Measurements from ENCODE around the gene ZNRF1.

The ZNRF1 gene

DNA sequence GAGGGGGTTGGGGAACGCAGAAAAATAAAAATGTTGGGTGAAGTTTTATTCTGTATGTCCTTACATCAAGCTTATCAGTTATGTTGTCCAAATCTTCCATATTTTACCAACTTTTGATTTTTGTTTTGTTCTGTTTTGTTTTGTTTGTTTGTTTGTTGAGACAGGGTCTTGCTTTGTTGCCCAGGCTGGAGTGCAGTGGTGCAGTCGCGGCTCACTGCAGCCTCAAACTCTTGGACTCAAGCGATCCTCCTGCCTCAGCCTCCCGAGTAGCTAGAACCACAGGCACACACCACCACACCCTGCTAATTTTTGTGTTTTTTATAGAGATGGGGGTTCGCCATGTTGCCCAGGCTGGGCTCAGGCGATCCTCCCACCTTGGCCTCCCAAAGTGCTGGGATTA, 20.8 kb downstream of the ZNRF1 start:
- TF ChIP-seq FOXM1 (IDR thresholded peaks at IDR 0.05; ENCODE audit: borderline replicate concordance, low read depth) = no peak
- TF ChIP-seq RAD21 (IDR thresholded peaks at IDR 0.05; ENCODE audit: low read depth) = no peak
- no peak for TF ChIP-seq CEBPB (IDR thresholded peaks at IDR 0.05)
- no peak for TF ChIP-seq EP300 (IDR thresholded peaks at IDR 0.05; ENCODE audit: borderline replicate concordance)
- TF ChIP-seq TEAD4 (IDR thresholded peaks at IDR 0.05) = no peak
- TF ChIP-seq USF1 (IDR thresholded peaks at IDR 0.05) = no peak
- TF ChIP-seq MAX (IDR thresholded peaks at IDR 0.05) = no peak
- no peak for TF ChIP-seq TAF1 (IDR thresholded peaks at IDR 0.05; ENCODE audit: low read depth)
- no peak for TF ChIP-seq YY1 (IDR thresholded peaks at IDR 0.05; ENCODE audit: low read depth)

GRCh38 chr16:75021410-75021809, 22.6 kb downstream of the ZNRF1 start:
- TF ChIP-seq EGR1 (IDR thresholded peaks at IDR 0.05) = no peak

GRCh38 chr16:75022567-75022966, 23.7 kb downstream of the ZNRF1 start:
- TF ChIP-seq FOXM1 (IDR thresholded peaks at IDR 0.05; ENCODE audit: borderline replicate concordance, low read depth) (no peak), MAX (IDR thresholded peaks at IDR 0.05) (no peak), TEAD4 (IDR thresholded peaks at IDR 0.05) (no peak), NFIC (IDR thresholded peaks at IDR 0.05) (no peak), YY1 (IDR thresholded peaks at IDR 0.05; ENCODE audit: low read depth) (no peak), ZBTB7A (IDR thresholded peaks at IDR 0.05; ENCODE audit: low read depth) (no peak), CEBPB (IDR thresholded peaks at IDR 0.05) (no peak), TCF12 (IDR thresholded peaks at IDR 0.05; ENCODE audit: low read depth) (no peak)
- TF ChIP-seq, protein P1, sequence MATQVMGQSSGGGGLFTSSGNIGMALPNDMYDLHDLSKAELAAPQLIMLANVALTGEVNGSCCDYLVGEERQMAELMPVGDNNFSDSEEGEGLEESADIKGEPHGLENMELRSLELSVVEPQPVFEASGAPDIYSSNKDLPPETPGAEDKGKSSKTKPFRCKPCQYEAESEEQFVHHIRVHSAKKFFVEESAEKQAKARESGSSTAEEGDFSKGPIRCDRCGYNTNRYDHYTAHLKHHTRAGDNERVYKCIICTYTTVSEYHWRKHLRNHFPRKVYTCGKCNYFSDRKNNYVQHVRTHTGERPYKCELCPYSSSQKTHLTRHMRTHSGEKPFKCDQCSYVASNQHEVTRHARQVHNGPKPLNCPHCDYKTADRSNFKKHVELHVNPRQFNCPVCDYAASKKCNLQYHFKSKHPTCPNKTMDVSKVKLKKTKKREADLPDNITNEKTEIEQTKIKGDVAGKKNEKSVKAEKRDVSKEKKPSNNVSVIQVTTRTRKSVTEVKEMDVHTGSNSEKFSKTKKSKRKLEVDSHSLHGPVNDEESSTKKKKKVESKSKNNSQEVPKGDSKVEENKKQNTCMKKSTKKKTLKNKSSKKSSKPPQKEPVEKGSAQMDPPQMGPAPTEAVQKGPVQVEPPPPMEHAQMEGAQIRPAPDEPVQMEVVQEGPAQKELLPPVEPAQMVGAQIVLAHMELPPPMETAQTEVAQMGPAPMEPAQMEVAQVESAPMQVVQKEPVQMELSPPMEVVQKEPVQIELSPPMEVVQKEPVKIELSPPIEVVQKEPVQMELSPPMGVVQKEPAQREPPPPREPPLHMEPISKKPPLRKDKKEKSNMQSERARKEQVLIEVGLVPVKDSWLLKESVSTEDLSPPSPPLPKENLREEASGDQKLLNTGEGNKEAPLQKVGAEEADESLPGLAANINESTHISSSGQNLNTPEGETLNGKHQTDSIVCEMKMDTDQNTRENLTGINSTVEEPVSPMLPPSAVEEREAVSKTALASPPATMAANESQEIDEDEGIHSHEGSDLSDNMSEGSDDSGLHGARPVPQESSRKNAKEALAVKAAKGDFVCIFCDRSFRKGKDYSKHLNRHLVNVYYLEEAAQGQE (IDR thresholded peaks at IDR 0.05; ENCODE audit: low read depth) = no peak

- TF ChIP-seq, protein P1 (IDR thresholded peaks at IDR 0.05; ENCODE audit: low read depth) = no peak
- TF ChIP-seq RAD21 (IDR thresholded peaks at IDR 0.05; ENCODE audit: low read depth) (no peak), TCF12 (IDR thresholded peaks at IDR 0.05; ENCODE audit: low read depth) (no peak), EGR1 (IDR thresholded peaks at IDR 0.05) (no peak), NFIC (IDR thresholded peaks at IDR 0.05) (no peak), USF1 (IDR thresholded peaks at IDR 0.05) (no peak)
These were observed 24.2 kb downstream of the ZNRF1 start for GRCh38 chr16:75023009-75023408.

- no peak for TF ChIP-seq RAD21 (IDR thresholded peaks at IDR 0.05; ENCODE audit: low read depth)
- no peak for TF ChIP-seq NFIC (IDR thresholded peaks at IDR 0.05)
- TF ChIP-seq TCF12 (IDR thresholded peaks at IDR 0.05; ENCODE audit: low read depth) = no peak
- TF ChIP-seq CREB1 (IDR thresholded peaks at IDR 0.05; ENCODE audit: low read depth) = no peak
- no peak for TF ChIP-seq EGR1 (IDR thresholded peaks at IDR 0.05)
- no peak for TF ChIP-seq CEBPB (IDR thresholded peaks at IDR 0.05)
- TF ChIP-seq TAF1 (IDR thresholded peaks at IDR 0.05; ENCODE audit: low read depth) = no peak
- no peak for TF ChIP-seq MAX (IDR thresholded peaks at IDR 0.05)
- no peak for TF ChIP-seq YY1 (IDR thresholded peaks at IDR 0.05; ENCODE audit: low read depth)
- no peak for TF ChIP-seq USF1 (IDR thresholded peaks at IDR 0.05)
- TF ChIP-seq FOXM1 (IDR thresholded peaks at IDR 0.05; ENCODE audit: borderline replicate concordance, low read depth) = no peak
- TF ChIP-seq, protein P1 (IDR thresholded peaks at IDR 0.05; ENCODE audit: low read depth) = no peak
- no peak for TF ChIP-seq EP300 (IDR thresholded peaks at IDR 0.05; ENCODE audit: borderline replicate concordance)
- TF ChIP-seq TEAD4 (IDR thresholded peaks at IDR 0.05) = no peak
These were observed 25.4 kb downstream of the ZNRF1 start for GRCh38 chr16:75024182-75024581.

Measured in Ishikawa (cell line).